ENCODE measurements around the gene SLC45A1.

DNA sequence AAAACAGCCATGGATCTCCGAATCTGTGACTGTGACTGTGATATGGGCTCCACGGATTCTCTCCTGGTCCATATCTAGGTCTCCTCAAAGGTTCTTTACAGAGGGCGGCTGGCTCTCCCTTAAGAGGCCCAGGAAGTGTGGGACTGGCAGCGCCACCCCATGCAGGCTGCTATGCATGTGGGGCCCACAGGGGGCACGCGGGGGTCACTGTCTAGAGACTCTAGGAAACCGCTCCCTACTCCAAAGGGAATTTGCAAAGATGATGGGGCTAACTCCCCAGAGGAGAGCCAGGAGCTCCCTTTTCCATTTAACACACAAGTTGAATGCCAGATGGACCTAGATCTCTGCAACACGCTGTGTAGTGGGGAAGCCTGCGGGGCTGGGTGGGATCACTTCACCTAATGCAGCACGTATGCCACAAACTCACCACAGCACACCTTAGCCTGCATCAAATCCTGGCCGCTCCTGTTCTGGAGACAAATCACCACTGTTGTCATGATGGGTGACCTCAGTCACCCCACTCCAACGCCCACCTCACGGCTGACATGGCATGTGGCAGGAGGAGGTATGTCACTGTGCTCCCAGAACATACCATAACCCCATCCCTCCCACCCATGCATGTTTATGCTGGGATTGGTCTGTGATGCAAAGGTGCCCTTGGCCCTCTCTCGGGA, 61.7 kb downstream of the SLC45A1 start:
- TF ChIP-seq, protein P1, sequence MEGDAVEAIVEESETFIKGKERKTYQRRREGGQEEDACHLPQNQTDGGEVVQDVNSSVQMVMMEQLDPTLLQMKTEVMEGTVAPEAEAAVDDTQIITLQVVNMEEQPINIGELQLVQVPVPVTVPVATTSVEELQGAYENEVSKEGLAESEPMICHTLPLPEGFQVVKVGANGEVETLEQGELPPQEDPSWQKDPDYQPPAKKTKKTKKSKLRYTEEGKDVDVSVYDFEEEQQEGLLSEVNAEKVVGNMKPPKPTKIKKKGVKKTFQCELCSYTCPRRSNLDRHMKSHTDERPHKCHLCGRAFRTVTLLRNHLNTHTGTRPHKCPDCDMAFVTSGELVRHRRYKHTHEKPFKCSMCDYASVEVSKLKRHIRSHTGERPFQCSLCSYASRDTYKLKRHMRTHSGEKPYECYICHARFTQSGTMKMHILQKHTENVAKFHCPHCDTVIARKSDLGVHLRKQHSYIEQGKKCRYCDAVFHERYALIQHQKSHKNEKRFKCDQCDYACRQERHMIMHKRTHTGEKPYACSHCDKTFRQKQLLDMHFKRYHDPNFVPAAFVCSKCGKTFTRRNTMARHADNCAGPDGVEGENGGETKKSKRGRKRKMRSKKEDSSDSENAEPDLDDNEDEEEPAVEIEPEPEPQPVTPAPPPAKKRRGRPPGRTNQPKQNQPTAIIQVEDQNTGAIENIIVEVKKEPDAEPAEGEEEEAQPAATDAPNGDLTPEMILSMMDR (conservative IDR thresholded peaks at IDR 0.05): no peak
- no peak for TF ChIP-seq ZFX (IDR thresholded peaks at IDR 0.05)
